Left ventricle myocardium inferior (tissue), 1 donor: ENCODE measurements around the gene MYF6. TPM values are rescaled to one million over a fixed set of nuclear protein-coding genes. Genes with fewer than 3 reads are reported as not detected.

Source experiments
- DNase-seq: peaks from one replicate; pipeline ENCODE4 v3.0.0-alpha.2; 2020
- H3K27ac ChIP-seq: fragments of 200-600 bp; replicated peaks from 2 replicates; pipeline ENCODE4 v1.8.0; 2021
- H3K27me3 ChIP-seq: fragments of 200-600 bp; 2 replicates; pipeline ENCODE4 v1.8.0; 2021; ENCODE audit warnings: low read depth
- H3K36me3 ChIP-seq: fragments of 200-600 bp; 2 replicates; pipeline ENCODE4 v1.8.0; 2021
- H3K4me1 ChIP-seq: fragments of 200-600 bp; 2 replicates; pipeline ENCODE4 v1.8.0; 2021
- H3K4me3 ChIP-seq: fragments of 200-600 bp; 2 replicates; pipeline ENCODE4 v1.8.0; 2021; ENCODE audit warnings: mild to moderate bottlenecking, moderate library complexity
- H3K9me3 ChIP-seq: fragments of 200-600 bp; replicated peaks from 2 replicates; pipeline ENCODE4 v1.8.0; 2021
- CTCF ChIP-seq: fragments of 200-600 bp; IDR thresholded peaks from 2 replicates; pipeline ENCODE4 v1.8.0; 2021; ENCODE audit warnings: antibody characterized with exemption, mild to moderate bottlenecking, borderline replicate concordance
- intact Hi-C: fragments of 100-400 bp; cut with micrococcal nuclease; formaldehyde crosslinking; loops from one replicate; pipeline ENCODE4 v1.11.0; 2022
- total RNA-seq: library from RNA; stranded (reverse); fragmentation: NEBNext Ultra II Directional; extraction: Animal tissue kit (Norgen Biotek cat#: 25700); gene quantifications from one replicate; pipeline ENCODE4 v1.2.1, GENCODE V29; 2021
- donor health status: DM: no; HTN: yes; CAD: no; lungs with severe emphysema.

The MYF6 gene
- total RNA-seq, 1 donor from 2014 or later: not detected

- H3K4me3 ChIP-seq: peak overlapping the region; percentile 48
- no peak for DNase-seq
- H3K36me3 ChIP-seq: no peaks in the 10 kb centered on the region
- no peak overlapping the region for H3K27ac ChIP-seq
- intact Hi-C loops: no loop called here
- H3K9me3 ChIP-seq: no peaks in the 10 kb centered on the region
- H3K27me3 ChIP-seq: peaks cover 52% of the 10 kb centered on the region
- no peak for TF ChIP-seq CTCF
- peaks cover 7% of the 10 kb centered on the region for H3K4me1 ChIP-seq
Measured at GRCh38 chr12:80707830-80708258, 410 bp downstream of the MYF6 start.

GRCh38 chr12:80708259-80708974, 983 bp downstream of the MYF6 start:
- intact Hi-C loops: no loop called here

GRCh38 chr12:80708975-80709328, 1.5 kb downstream of the MYF6 start:
- H3K4me1 ChIP-seq: no peaks in the 10 kb centered on the region
- intact Hi-C loops: no loop called here
- no peak overlapping the region for H3K27ac ChIP-seq
- H3K36me3 ChIP-seq: no peaks in the 10 kb centered on the region
- DNase-seq: no peak
- TF ChIP-seq CTCF: no peak
- H3K9me3 ChIP-seq: no peaks in the 10 kb centered on the region
- H3K4me3 ChIP-seq: peak overlapping the region; percentile 48
- H3K27me3 ChIP-seq: peaks cover 61% of the 10 kb centered on the region

More at GRCh38 chr12:80708259-80708974, 983 bp downstream of the MYF6 start:
- Histone ChIP-seq H3K36me3 (no peaks in the 10 kb centered on the region), H3K9me3 (no peaks in the 10 kb centered on the region), H3K4me1 (peaks cover under 1% of the 10 kb centered on the region), H3K27ac (no peak overlapping the region), H3K27me3 (peaks cover 58% of the 10 kb centered on the region), H3K4me3 (peak overlapping the region; percentile 48)
- DNase-seq: no peak
- no peak for TF ChIP-seq CTCF

- H3K27me3 ChIP-seq: peaks cover 72% of the 10 kb centered on the region
- TF ChIP-seq CTCF: peak; percentile 14
- no peaks in the 10 kb centered on the region for H3K9me3 ChIP-seq
- H3K27ac ChIP-seq: no peak overlapping the region
- DNase-seq: no peak
- H3K4me3 ChIP-seq: no peak overlapping the region
- no peaks in the 10 kb centered on the region for H3K4me1 ChIP-seq
- no peaks in the 10 kb centered on the region for H3K36me3 ChIP-seq
- intact Hi-C loops: no loop called here
Measured at GRCh38 chr12:80709811-80710726, 2.6 kb downstream of the MYF6 start.

- no peak for TF ChIP-seq CTCF
- H3K4me1 ChIP-seq: no peaks in the 10 kb centered on the region
- no peaks in the 10 kb centered on the region for H3K36me3 ChIP-seq
- H3K27me3 ChIP-seq: peaks cover 80% of the 10 kb centered on the region
- H3K27ac ChIP-seq: no peak overlapping the region
- intact Hi-C loops: no loop called here
- H3K9me3 ChIP-seq: no peaks in the 10 kb centered on the region
- no peak for DNase-seq
- no peak overlapping the region for H3K4me3 ChIP-seq
Measured at GRCh38 chr12:80710727-80711449, 3.5 kb downstream of the MYF6 start.
